ENCODE data around the gene CPA5. TPM values are rescaled to one million over a fixed set of nuclear protein-coding genes. Genes with fewer than 3 reads are reported as not detected.

CPA5 gene
- total RNA-seq, 4 donors from 2014 or later: not detected

- no peak for DNase-seq (ENCODE audit: low spot score in 2 of 2)
- peaks cover 0 to 38% (median 18%) of the 10 kb centered on the region in 4 donors for H3K4me1 ChIP-seq
- no peaks in the 10 kb centered on the region for H3K36me3 ChIP-seq
- peak overlapping the region in 3 of 4 donors; percentile 48 to 84 (median 83) for H3K27ac ChIP-seq
- no peaks in the 10 kb centered on the region for H3K27me3 ChIP-seq
- 24 to 26% methylated on average over 20 of the region's 20 CpGs for WGBS, 2 donors
- TF ChIP-seq, protein P1, sequence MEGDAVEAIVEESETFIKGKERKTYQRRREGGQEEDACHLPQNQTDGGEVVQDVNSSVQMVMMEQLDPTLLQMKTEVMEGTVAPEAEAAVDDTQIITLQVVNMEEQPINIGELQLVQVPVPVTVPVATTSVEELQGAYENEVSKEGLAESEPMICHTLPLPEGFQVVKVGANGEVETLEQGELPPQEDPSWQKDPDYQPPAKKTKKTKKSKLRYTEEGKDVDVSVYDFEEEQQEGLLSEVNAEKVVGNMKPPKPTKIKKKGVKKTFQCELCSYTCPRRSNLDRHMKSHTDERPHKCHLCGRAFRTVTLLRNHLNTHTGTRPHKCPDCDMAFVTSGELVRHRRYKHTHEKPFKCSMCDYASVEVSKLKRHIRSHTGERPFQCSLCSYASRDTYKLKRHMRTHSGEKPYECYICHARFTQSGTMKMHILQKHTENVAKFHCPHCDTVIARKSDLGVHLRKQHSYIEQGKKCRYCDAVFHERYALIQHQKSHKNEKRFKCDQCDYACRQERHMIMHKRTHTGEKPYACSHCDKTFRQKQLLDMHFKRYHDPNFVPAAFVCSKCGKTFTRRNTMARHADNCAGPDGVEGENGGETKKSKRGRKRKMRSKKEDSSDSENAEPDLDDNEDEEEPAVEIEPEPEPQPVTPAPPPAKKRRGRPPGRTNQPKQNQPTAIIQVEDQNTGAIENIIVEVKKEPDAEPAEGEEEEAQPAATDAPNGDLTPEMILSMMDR (IDR thresholded peaks at IDR 0.05): no peak
- TF ChIP-seq POLR2A (IDR thresholded peaks at IDR 0.05): no peak
- TF ChIP-seq EP300 (IDR thresholded peaks at IDR 0.05): no peak
- no peaks in the 10 kb centered on the region for H3K9me3 ChIP-seq
- H3K4me3 ChIP-seq: no peak overlapping the region
Observed at GRCh38 chr7:130350945-130351790, 6.6 kb downstream of the CPA5 start.

GRCh38 chr7:130351791-130352090 lies 7.1 kb downstream of the CPA5 start:
- WGBS, 2 donors: 63 to 69% methylated on average over 6 of the region's 6 CpGs
- no peak for DNase-seq (ENCODE audit: low spot score in 2 of 2)
- no peak overlapping the region for H3K4me3 ChIP-seq
- no peak for TF ChIP-seq POLR2A (IDR thresholded peaks at IDR 0.05)
- TF ChIP-seq EP300 (IDR thresholded peaks at IDR 0.05): no peak
- TF ChIP-seq, protein P1 (IDR thresholded peaks at IDR 0.05): no peak
- H3K27ac ChIP-seq: peak overlapping the region; percentile 21 to 84 (median 73)
- no peaks in the 10 kb centered on the region for H3K9me3 ChIP-seq
- peaks cover 0 to 44% (median 22%) of the 10 kb centered on the region in 4 donors for H3K4me1 ChIP-seq
- no peaks in the 10 kb centered on the region for H3K27me3 ChIP-seq
- H3K36me3 ChIP-seq: no peaks in the 10 kb centered on the region

GRCh38 chr7:130352194-130353074 lies 7.8 kb downstream of the CPA5 start:
- Histone ChIP-seq H3K27me3 (no peaks in the 10 kb centered on the region), H3K4me1 (peaks cover 0 to 51% (median 26%) of the 10 kb centered on the region in 4 donors), H3K4me3 (no peak overlapping the region), H3K36me3 (no peaks in the 10 kb centered on the region), H3K27ac (peak overlapping the region; percentile 21 to 84 (median 73)), H3K9me3 (no peaks in the 10 kb centered on the region)
- TF ChIP-seq POLR2A (IDR thresholded peaks at IDR 0.05) (no peak), EP300 (IDR thresholded peaks at IDR 0.05) (peak in 1 of 2 donors; percentile 34)
- TF ChIP-seq, protein P1 (IDR thresholded peaks at IDR 0.05): no peak
- WGBS, 2 donors: 57 to 63% methylated on average over 20 of the region's 20 CpGs
- DNase-seq (ENCODE audit: low spot score in 2 of 2): no peak

- H3K36me3 ChIP-seq: no peaks in the 10 kb centered on the region
- H3K27me3 ChIP-seq: no peaks in the 10 kb centered on the region
- TF ChIP-seq EP300 (IDR thresholded peaks at IDR 0.05) (no peak), POLR2A (IDR thresholded peaks at IDR 0.05) (no peak)
- TF ChIP-seq, protein P1 (IDR thresholded peaks at IDR 0.05): no peak
- H3K27ac ChIP-seq: peak overlapping the region in 3 of 4 donors; percentile 21 to 84 (median 83)
- H3K4me3 ChIP-seq: no peak overlapping the region
- 82 to 89% methylated on average over 7 of the region's 7 CpGs for WGBS, 2 donors
- DNase-seq (ENCODE audit: low spot score in 2 of 2): no peak
- no peaks in the 10 kb centered on the region for H3K9me3 ChIP-seq
- H3K4me1 ChIP-seq: peaks cover 0 to 52% (median 26%) of the 10 kb centered on the region in 4 donors
Observed at GRCh38 chr7:130353196-130353595, 8.6 kb downstream of the CPA5 start.

Measured in tibial nerve (tissue), 4 donors.